Measurements from ENCODE around the gene HLA-DOA.

The HLA-DOA gene

DNA sequence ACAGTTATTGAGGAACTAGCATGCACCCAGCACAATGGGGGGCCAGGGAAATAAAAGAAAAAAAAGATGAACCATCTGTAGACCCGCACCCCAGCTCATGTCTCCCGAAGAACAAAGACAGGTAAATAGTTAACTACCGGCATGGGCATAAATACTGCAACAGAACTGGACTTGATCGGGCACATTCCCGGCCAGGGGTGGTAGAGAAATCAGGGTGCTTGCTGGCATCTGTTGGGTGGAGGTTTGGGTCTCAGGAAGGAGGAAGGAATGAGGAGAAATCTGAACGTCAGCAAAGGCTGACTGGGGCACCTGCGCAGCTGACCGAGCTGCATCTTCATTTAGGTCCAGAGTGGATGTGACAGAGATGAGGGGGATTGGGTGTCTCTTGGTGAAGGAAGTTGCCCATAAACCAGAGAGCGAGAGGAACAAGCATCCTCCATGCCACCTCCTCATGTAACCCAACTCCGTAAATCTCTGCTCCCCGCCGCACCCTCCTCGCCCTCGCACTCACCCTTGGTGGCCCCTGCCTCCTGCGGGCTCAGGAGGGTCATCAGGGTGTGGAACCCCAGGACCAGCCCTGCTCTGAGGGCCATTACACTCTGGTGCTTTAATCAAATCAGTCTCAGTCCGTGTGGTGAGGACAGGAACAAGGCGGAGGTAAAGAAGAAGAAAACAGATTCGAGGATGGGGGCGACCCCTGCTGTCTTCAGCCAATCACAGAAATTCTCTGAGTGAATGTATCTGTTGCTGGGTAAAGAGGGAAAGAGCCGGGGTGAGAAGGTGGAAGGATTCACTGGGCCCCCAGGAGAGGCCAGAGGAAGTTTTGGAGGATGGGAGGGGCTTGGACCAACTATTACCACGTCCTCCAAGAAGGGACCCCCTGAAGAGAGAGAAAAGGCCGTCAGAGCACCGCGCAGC, at the start of gene HLA-DOA:
Gene HLA-DOA, minus strand, starts transcription at position 648 of the 918 bp plus-strand sequence.
- DNase-seq, result peak; percentile 72

DNA sequence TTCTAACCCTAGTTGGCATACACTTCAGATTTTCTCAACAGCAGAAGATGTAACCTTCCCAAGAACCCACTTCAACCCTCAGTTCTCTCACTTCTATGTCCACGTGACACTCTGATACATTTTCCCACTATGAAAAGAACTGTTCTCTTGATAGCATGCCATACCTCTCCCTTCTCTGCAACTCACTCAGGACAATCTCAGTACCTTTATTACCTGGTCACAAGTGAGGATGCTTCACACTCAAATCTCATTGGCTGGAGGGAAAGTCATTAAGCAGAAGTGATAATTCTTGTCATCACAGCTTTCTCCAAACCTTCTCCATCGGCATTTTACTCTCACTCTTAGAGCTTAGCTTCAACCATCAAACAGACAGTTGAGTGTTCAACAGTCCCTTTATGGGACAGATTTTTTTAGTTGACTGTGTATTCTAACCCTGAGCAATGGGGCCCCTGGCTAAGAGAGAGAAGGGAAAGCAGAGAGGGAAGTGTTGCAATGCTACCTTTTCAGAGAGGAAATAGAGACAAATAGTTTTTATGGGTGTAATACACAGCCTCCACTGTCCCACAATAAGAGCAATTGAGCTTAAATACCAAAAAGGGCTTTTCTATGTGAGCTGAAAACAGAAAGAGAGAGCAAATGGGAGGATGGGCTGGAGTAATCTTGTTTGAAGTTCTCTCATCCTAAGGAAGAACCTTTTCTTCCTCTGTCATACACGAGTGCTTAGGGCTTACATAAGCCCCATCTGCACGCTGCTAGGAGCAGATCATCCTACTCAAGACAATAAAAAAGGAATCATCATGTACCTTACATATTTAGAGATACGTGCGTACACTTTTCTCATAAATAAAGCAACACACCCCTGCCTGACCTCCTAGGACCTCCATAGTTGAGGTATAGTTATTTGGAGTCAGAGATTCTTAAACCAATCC, 48.1 kb upstream of the HLA-DOA start:
- no peak for DNase-seq

DNA sequence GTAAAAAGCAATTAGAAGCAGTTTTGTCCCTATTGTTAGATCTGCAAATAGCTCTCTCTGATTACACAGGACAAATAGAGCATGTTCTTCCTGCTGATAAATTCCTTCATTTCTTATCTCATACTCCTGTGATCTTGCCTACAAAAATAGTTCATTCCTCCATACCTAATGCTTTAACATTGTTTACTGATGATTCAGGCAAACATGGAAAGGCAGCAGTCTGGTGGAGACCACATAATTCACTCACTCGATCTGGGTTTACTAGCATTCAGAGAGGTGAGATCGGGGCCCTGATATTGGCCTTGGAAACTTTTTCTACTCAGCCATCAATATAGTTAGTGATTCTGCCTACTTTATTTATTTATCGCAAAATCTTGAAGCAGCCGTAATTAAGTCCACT, 43.8 kb upstream of the HLA-DOA start:
- no peak for DNase-seq

DNA sequence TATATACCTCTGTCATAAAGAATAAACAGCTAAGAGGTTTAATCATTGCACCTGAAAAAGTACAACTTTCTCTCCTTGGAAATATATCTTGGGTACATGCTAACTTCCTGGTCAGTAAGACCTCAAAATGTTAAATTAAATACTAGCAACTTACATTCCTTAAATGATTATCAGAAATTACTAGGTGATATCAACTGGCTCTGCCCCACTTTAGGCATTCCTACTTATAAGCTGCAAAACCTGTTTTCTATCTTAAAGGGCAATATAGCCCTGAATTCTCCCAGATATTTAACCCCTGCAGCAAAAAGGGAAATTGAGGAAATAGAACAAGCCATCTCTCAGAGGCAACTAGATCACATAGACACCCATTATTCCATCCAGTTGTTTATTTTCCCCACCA, 43.2 kb upstream of the HLA-DOA start:
- no peak for DNase-seq

DNA sequence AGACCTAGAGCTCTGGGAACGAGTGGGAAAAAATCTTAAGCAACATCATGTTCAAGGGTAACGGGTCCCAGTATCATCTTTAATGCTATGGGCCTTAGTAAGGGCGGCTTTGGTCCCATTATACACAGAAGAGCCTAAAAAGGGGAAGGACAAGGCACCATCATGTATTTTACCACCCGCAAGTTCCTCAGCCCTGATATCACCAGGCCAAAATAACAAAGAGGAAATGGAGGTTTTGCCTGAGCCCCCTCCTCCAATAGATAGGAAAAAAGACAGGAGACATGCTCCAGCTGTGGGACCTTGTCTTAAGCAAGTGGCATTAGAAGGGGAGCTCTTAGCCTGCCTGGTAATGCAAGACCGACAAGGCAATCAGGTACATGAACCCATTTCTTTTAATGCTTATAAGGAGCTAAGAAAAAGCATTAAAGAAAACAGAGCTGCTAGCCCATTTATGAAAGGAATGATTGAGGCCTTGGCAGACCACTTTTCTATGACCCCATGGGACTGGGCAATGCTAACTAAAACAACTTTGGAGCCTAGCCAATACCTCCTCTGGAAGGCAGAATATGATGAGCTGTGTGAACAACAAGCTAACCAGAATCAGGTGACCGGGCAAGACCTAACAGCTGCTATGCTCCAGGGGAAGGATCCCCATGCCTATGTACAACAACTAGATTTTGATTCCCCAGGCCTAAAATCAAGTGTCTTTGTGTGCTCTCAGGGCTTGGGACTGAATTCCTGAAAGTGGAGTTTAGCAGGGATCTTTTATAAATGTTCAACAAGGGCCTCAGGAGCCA, 40.8 kb upstream of the HLA-DOA start:
- no peak for DNase-seq

DNA sequence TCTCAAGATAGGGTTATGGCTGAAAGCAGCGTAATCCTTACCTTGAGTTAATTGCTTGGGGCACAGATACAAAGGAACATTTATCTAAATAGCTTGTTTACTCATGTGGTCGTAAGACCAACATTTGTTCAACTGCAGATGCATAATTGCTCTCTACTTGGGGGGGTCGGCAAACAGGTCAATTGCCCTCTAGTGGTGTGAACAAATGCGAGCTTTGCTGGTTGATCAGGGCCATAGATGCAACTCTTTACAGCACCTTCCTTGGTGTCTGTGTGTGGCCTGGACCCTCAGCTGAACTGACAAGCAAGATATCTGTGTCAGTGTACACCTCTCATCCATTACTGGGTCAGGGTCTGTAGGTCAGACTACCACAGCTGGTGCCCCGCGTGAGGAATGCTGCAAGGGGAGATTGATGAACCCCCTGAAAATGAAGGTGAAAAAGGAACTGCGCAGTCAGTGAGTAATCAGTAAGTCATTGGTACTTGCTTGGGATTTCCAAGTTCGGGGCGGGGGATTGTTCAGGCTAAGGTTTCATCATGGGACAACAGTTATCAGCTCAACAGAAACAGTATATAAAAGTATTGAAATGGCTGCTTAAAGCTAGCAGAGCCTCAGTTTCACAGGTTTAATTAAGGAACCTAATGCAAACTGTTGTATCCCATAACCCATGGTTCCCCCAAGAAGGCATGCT, 40.1 kb upstream of the HLA-DOA start:
- DNase-seq, result no peak

DNA sequence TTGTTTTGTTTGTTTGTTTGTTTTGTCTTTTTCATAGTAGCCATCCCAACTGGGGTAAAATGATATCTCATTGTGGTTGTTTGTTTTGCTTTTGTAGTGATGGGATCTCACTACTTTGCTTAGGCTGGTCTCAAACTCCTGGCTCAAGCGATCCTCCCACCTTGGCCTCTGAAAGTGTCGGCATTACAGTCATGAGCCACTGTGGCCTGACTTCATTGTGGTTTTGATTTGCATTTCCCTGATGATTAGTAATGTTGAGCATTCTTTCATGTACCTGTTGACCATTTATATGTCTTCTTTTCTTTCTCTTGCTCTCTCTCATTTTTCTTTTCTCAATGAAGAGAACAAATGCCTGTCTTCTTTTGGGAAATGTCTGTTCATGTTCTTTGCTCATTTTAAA, 30.8 kb upstream of the HLA-DOA start:
- DNase-seq, result no peak

DNA sequence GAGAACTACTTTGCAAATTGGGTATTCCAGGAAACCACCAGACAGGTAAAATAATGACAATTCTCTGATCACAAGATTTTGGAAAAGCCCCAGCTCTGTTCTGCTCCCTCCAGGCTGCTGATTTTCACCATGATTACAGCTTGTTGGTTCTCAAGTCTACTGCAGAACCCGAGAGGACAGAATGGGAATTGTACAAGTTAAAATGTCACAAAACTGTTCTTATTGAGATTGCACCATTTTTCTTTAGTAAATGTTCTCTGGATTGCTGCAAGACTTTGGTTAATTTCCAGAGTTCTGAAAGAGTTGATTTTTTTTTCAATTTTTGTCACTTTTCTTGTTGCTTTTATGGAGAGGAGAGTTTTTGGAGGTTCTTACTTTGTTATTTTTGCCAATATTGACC, 27.1 kb upstream of the HLA-DOA start:
- DNase-seq, result no peak

DNA sequence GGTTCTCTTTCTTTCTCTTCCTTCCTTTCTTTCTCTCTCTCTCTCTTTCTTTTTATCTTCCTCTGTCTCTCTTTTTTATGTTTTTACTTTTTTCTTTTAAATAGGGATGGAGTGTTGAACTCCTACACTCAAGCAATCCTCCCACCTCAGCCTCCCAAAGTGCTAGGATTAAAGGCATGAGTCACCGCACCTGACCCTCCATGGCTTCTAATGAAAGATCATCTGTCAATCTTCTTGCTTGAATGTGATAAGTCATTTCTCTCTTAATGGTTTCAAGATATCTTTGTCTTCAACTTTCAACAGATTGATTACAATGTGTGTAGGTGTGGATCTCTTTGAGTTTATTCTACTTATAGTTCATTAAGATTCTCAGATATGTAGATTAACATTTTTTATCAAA, 25.2 kb upstream of the HLA-DOA start:
- no peak for DNase-seq

DNA sequence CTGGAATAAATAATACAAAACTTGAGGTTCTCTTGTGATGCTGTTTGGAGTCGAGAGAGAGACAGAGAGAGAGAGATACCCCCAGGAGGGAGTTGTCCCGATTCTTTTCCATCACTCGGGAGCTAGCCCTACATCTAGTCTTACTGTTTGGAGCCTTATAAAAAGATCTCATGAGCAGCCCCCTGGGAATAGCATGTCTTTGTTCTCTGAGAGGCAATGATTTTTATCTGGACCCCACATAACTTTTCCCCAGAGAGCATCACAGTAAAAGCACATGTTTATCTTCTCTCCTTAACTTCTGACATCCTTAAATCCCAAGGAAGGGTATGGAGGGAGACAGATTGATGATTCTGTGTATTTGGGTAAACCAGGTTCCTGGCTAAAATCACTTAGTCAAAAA, 20.9 kb upstream of the HLA-DOA start:
- no peak for DNase-seq

DNA sequence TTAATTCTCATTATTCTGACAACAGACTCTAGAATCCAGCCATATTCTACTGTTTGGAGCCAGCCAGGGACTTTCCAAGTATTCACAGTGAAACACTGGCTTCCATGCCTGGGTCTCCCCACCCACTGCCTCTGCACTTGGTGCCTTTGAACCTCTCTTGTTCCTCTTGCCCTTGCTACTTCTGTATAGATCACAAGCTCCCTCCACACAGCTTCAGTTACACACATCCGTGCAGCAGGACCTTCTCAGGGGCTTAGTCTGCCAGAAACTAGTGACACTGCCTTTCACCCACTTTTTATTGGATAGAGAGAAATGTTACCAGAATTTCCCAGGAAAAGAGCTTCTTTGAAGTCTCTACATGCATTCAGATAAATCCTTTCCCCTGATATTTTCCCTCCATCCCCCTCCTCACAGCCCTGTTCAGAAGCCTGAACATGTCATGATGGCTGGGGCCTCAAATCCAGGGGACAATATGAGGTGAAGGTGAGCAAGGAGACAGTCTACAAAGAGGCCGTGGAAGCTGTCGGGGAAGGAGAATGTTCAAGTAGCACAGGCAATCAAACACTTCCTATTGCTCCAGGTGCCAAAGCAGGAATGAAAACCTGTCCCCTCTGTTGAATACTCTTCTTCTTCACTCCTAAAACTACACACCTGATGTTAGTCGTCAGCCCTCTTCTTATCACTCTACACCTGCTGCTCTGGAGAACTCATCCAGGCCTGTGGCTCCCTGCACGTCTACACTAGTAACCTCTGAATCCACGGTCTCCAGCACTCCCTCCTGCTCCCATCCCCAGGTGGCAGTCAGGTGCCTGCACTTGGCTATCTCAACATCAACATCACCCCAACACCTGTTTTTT, 20.2 kb upstream of the HLA-DOA start:
- no peak for DNase-seq

DNA sequence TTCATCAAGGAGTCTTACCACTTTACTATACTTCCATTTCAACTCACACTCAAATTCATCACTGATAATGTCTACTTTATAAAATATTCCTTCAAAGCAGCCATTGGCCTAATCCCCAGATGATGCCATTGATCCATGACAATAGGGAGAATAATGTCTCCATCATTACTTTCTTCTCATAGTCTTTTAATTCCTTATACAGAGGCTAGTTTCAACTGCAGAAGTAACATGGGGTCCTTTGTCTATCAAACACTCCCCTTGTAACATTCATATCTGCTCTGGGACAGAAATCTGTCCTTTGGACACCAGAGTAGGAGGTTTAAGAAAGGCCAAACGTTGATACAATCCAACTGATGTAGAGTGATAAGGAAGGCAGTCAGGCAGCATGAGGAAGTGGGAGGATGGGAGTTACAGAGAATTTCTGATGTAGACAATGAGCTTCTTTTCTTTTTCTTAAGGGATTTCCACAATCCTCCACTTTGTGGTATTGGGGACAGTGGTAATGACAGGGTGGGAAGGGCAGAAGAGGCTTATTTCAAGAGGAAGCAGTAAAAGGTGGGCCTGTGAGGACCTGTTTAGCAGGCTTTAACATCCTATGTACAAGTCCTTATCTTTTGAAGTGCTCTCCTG, 18.9 kb upstream of the HLA-DOA start:
- no peak for DNase-seq

DNA sequence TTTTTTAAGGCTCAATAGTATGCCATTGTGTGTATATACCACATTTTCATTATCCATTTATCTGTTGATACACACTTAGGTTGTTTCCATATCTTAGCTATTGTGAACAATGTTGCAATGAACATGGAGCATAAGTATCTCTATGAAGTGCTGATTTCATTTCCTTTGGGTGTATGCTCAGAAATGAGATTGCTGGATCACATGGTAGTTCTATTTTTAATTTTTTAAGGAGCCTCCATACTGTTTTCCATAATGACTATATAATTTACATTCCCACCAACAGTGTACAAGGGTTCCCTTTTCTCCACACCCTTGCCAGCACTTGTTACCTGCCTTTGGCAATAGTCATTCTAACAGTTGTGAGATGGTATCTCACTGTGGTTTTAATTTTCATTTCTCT, 15.1 kb upstream of the HLA-DOA start:
- DNase-seq, result no peak

DNA sequence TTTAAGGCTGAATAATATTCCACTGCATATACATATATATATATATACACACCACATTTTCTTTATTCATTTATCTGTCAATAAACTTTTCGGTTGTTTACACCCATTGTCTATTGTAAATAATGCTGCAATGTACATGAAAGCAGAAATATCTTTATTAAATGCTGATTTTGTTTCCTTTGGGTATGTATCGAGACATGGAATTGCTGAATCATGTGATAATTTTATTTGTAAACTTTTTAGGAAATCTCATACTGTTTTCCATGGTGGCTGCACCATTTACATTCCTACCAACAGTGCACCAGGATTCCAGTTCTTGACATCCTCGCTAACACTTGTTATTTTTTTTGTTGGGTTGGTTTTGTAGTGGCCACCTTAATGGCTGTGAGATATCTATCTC, 14.1 kb upstream of the HLA-DOA start:
- DNase-seq, result no peak

DNA sequence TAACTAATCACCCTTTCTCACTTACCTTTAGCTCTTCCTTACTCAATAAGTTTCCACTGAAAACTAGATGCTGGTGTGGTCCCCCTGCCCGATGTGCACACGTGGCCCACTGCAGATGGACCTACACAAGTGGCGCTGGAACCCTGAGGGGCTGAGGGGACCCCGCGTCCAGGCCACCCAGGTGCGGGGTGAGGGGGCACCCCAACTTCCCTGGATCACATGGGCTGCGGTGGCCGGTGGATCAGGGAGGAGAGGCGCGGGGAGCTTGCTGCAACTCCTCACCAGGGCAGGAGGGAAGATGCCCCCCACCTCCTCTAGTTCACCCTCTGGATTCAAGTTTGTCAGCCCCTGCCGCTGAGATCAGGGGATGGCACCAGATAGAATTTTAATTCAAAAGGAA, 12.5 kb upstream of the HLA-DOA start:
- no peak for DNase-seq

DNA sequence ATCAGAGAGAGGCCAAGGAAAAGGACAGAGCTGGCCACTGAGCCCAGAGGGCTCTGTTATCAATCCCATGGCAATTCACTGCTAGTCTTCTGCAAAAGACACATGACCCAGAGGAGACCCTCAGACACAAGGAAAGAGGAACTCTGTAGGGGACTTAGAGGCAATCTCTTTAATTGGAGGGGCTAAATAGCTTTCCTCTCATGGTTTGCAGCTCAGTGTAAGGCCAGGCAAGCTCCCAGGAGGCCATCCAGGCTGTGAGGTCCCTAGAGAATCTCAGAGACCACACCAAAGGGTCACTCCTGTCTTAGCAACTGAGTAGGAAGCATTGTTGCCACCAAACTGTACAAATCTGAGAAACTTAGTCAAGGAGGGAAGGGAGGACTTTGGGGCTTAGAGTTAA, 10.0 kb upstream of the HLA-DOA start:
- DNase-seq, result no peak

DNA sequence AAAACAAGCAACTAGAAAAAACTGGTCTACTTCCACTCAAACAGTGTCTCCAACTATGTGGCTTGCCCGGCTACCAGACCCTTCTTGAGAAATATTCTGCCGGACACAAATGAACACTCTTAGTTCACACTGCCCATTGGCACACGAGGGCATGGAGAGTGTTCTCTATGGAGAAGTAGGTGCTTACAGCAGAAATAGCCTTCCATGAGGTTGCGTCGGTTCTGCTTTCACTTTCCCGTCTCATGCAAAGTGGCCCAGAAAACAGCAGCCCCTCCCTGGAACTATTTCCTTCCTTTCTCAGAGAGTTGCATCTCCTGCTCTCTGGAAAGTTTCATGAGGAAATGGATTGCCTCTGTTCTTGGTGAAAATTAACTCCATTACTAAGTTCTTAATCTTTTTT, 9.5 kb upstream of the HLA-DOA start:
- DNase-seq, result peak; percentile 72

DNA sequence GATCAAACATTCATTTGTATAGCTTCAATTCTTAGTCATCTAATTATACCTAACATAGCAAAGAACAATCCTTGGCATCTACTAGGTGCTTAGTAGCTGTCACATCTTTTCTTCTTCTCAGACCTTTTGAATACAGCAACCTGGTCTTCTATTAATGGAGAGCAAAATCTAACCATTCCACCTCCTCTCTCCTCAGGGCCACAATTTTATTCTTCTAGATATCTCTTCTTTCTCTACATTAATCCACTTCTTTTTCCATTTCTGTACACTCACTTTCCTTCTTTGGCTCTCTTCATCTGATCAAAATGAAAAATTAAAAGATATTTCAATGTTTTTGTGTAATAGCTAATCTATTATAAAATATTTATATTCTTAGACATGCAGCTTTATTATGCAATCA, 9.0 kb upstream of the HLA-DOA start:
- DNase-seq, result no peak

DNA sequence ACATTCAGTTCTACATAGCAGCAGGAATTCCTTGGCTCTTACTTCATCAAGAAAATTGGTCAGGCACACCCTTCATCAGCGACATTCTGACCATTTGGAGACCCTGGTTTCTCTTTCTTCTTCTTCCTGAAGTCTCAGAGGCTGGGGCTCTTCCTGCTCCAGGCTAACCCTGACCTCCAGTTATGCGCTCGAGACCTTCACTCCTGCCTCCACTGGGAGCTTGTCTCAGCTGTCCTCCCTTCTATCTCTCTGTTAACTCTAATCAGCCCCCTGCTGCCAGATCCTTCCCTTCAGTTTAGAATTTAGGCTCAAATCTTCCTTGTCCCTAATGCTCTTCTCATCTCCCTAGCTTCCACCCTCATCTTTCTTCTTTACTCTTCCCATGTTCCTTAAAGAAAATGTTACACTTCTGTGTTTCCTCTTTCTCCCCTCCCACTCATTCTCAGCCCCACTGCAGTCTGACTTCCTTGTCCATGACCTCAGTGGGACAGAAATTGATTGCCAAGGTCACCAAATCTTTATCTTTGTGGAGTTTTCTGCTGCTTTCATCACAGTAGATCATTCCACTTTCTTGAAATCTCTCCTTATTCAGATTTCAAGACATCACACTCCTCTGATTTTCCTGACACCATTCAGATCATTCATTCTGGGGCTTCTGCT, 8.4 kb upstream of the HLA-DOA start:
- DNase-seq, result no peak

DNA sequence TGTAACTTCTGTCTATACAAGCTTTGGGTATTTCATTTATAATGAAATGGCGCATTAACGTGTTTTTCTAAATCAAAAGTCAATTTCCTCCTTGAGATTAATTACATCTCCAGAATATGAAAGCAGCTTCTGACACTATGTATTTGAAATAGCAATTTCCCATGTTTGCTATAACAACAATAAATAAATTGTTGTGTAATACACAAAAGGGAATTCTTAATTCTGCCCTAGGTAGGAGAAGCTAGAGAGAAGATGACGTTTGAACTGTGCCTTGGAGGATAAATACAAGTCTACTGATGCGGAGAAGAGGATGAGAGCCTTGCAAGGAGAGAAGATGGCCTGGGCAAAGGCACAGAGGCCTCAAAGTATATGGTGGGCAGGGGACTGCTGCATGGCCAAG, 7.6 kb upstream of the HLA-DOA start:
- DNase-seq, result no peak
